DMS114 treated with DMSO at 0.1 percent for 48 hours (cell line): ENCODE data around the gene APBB2.

Experiments
- DNase-seq: peaks from one replicate; lab custom pipeline; 2025; ENCODE audit not compliant: unreplicated experiment; lab: John Stamatoyannopoulos, UW

The APBB2 gene

GRCh38 chr4:41110050-41110449, 104.3 kb downstream of the APBB2 start:
- no peak for DNase-seq

GRCh38 chr4:41108481-41108880, 105.9 kb downstream of the APBB2 start:
- DNase-seq: no peak

- DNase-seq: no peak
These were observed 107.5 kb downstream of the APBB2 start for GRCh38 chr4:41106694-41107419.

- no peak for DNase-seq
These were observed 108.3 kb downstream of the APBB2 start for GRCh38 chr4:41106081-41106480.

- no peak for DNase-seq
These were observed 110.2 kb downstream of the APBB2 start for GRCh38 chr4:41104155-41104554.

- DNase-seq: no peak
These were observed 110.7 kb downstream of the APBB2 start for GRCh38 chr4:41103657-41104056.

GRCh38 chr4:41102414-41103092, 111.8 kb downstream of the APBB2 start:
- no peak for DNase-seq

- no peak for DNase-seq
These were observed 116.0 kb downstream of the APBB2 start for GRCh38 chr4:41098093-41099048.

GRCh38 chr4:41095973-41096372, 118.4 kb downstream of the APBB2 start:
- DNase-seq: no peak

GRCh38 chr4:41095192-41095872, 119.0 kb downstream of the APBB2 start:
- DNase-seq: no peak

- no peak for DNase-seq
These were observed 122.2 kb downstream of the APBB2 start for GRCh38 chr4:41092128-41092527.

- no peak for DNase-seq
These were observed 132.5 kb downstream of the APBB2 start for GRCh38 chr4:41081847-41082246.

GRCh38 chr4:41080976-41081375, 133.4 kb downstream of the APBB2 start:
- no peak for DNase-seq

- no peak for DNase-seq
These were observed 134.3 kb downstream of the APBB2 start for GRCh38 chr4:41079881-41080560.

GRCh38 chr4:41077628-41078027, 136.7 kb downstream of the APBB2 start:
- DNase-seq: no peak

GRCh38 chr4:41076481-41076880, 137.9 kb downstream of the APBB2 start:
- DNase-seq: no peak

- no peak for DNase-seq
These were observed 140.1 kb downstream of the APBB2 start for GRCh38 chr4:41074215-41074614.

- no peak for DNase-seq
These were observed 142.1 kb downstream of the APBB2 start for GRCh38 chr4:41072021-41072777.

GRCh38 chr4:41070516-41071281, 143.6 kb downstream of the APBB2 start:
- DNase-seq: no peak
